Renal cortex interstitium (tissue), 11 donors: Measurements from ENCODE around the gene C15orf62. TPM values are rescaled to one million over a fixed set of nuclear protein-coding genes. Genes with fewer than 3 reads are reported as not detected.
A peak's percentile ranks its signal among the peaks of the same experiment; 100 is the strongest.

Source experiments
- DNase-seq, 11 donors: peaks; one replicate each; pipeline ENCODE4 v3.0.0-alpha.2; 2013; ENCODE audit warnings: low read depth in 9 of 11, low spot score in 4 of 11; ENCODE audit errors: extremely low read depth in 1 of 11
- polyA plus RNA-seq, 3 donors: library from polyadenylated mRNA; unstranded; fragments of 120-200 nt; gene quantifications; one replicate each; pipeline ENCODE4 v1.2.1, GENCODE V29; 2013; ENCODE audit not compliant: insufficient read length in 3 of 3

Gene C15orf62
- polyA plus RNA-seq, 3 donors = 2.1 to 5.2 (median 3.1) TPM

DNA sequence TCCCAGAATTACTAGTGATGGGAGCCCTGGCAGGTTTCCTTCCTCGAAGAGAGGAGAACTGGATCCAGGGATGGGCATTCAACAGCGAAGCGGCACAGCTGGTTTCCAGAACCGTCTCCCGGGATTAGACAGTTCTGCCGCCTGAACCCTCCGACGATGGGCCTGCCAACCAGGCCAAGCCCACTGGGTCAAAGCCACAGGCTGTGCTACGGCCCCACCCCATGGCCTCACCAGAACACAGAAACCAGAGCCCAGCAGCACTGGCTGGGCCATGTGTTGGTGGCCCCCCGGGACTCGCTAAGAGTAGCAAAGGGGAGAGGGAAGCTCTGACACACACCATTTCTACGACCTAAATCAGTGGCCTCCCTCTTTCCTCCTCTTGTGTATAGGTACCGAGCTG, 2.2 kb downstream of the C15orf62 start:
- no peak for DNase-seq

- DNase-seq = no peak
Observed at GRCh38 chr15:40773496-40773895, 3.7 kb downstream of the C15orf62 start.

DNA sequence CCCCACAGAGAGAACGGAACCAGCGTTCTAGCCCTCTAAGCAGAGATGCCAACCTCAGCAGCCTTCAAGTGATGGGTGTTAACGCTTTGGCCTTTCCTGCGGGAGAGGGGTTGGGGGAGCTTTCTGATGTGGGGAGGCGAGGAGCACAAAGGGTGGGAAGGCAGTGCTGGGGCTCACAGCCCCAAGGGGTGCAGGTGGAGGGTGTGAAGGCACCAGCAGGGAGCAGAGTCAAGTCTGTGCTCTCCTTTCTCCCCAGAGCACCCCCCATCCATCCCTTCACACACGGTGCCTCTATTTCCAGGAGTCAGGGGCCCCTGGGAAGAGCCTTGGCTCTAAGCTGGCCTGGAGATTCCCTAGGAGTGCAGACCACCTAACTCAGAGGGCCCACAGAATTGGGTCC, 4.1 kb downstream of the C15orf62 start:
- DNase-seq = no peak

- no peak for DNase-seq
Observed at GRCh38 chr15:40775007-40775406, 5.2 kb downstream of the C15orf62 start.

- DNase-seq = no peak
Observed at GRCh38 chr15:40775740-40776536, 6.2 kb downstream of the C15orf62 start.

GRCh38 chr15:40776537-40777141, 6.9 kb downstream of the C15orf62 start:
- no peak for DNase-seq

GRCh38 chr15:40782609-40783227, 12.9 kb downstream of the C15orf62 start:
- DNase-seq = peak in 1 of 11 donors; percentile 51

DNA sequence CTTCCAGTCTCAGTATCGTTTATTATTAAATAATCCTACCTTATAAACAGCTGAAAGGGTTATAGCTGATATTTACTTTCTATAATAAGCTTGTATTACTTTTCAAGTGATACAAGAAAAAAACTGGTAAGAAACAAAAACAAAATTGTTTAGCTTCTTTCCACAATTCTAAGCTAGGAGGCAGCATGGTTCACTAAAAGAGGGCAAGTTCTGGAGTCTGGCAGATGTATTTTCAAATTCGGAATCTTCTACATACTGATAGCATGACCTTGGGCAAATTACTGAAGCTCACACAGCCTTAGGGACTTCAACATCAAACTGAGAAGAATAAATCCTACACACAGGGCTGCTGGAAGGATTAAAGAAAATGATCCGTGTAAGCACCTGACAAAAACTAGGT, 15.4 kb downstream of the C15orf62 start:
- DNase-seq = no peak

DNA sequence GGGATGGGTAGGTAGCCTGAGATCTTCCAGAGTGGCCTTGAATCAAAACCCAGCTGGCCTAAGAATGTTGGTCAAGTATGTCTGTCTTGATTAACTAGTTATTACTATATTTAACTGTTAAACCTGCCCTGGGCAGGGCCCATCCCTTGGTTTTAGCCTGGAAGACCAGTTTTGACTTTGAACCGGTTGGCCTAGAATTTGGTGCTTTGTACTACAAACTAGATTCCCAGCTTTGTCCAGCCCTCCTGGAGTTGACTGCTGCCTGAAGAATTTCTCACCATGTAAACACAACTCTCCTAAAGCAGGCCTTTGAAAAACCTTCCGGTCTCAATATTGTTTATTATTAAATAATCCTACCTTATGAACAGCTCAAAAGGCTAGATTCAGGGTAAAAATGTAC, 16.0 kb downstream of the C15orf62 start:
- DNase-seq = no peak

- DNase-seq = peak in 1 of 11 donors; percentile 58
Observed at GRCh38 chr15:40787344-40787841, 17.6 kb downstream of the C15orf62 start.

DNA sequence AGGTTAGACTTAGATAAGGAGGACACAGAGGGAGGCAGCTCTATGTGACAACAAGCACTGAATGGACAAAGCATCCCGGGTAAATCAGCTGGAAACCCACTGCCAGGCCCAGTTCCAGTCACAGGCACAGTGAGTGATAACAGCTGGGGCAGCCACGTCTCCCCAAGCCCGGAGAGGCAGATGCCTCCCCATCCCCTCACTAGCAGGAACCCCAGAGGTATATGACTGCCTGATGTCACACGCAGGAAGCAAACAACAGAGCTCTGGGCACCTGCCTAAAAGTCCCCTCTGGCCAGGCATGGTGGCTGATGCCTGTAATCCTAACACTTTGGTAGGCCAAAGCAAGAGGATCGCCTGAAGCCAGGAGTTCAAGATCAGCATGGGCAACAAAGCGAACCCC, 18.2 kb downstream of the C15orf62 start:
- no peak for DNase-seq

DNA sequence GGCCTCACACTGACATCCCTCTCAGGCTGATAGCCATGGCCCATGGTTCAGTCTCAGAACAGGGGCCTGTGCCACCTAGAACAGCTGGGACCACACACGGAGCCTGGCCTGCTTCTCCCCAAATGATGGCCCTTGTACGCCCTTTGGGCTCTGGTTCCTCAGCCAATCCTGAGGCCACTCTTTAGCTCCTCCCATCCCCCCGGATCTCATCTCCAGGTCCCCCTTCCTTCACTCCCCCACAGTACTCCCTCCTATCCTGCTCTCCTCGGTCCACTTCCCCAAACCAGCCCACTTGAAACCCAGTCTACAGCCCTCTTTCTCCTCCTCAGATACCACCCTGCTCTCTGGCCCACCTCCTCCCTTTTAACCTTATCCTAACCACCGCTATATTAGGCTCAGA, 19.3 kb downstream of the C15orf62 start:
- DNase-seq = no peak

DNA sequence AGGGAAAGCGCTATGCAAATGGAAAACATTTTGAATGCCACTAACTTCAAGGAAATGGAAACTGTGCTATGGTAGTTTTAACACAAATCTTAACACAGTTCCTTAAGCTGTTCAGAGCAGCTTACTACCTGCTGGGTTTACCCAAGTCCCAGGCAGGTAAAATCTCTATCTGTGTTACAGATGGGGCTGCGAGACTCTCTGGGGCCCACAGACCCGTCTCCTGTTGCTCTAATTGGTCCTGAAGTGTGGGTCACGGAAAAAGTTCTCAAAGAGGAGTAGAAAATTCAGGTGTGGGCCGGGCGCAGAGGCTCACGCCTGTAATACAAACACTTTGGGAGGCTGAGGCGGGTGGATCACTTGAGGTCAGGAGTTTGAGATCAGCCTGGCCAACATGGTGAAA, 20.2 kb downstream of the C15orf62 start:
- no peak for DNase-seq

DNA sequence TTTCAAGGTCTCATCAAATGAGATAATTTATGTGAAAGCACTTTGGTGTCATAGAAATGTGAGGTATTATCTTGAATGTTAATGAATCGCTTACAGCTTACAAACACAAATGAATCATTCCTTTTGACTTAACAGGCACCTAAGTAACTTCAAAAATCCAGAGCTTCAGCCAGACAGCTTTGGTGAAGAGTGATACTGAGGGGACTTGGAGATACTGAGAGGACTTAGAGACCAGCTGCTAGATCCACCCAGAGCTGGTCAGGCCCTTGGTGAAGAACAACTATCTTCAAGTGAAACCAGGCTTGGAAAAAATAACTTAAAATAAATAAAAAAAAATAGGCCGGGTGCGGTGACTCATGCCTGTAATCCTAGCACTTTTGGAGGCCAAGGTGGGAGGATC, 20.9 kb downstream of the C15orf62 start:
- DNase-seq = no peak

GRCh38 chr15:40792394-40792793, 22.6 kb downstream of the C15orf62 start:
- DNase-seq = no peak

- DNase-seq = no peak
Observed at GRCh38 chr15:40793216-40793989, 23.6 kb downstream of the C15orf62 start.

DNA sequence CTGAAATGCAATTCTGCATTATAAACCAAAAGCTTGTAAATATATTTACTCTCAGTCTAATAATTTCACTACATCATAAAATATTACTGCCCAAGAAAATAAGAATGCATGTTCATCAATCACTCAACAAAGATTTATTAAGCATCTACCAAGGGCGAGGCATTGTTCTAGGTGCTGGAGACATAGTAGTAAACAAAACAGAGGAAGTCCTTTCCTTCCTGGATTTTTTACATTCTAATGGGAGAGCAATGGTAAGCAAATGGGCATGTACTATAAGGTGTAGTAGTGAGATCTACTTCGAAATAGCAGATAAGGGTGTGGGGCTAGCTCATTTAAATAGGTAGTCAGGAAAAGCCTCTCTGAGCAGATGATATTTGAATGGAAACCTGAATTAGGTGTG, 26.3 kb downstream of the C15orf62 start:
- no peak for DNase-seq

GRCh38 chr15:40796512-40796911, 26.7 kb downstream of the C15orf62 start:
- DNase-seq = no peak

GRCh38 chr15:40799523-40799922, 29.7 kb downstream of the C15orf62 start:
- no peak for DNase-seq
